ENCODE data around the gene DCTPP1.
"Not testable (repeated sequence)": the region's sequence is repeated elsewhere in the genome, so short reads cannot be mapped to it uniquely, and the experiment has no call there.

Gene DCTPP1

GRCh38 chr16:30397056-30397455, 32.8 kb downstream of the DCTPP1 start:
- Histone ChIP-seq H3K4me1 (peaks cover 21% of the 10 kb centered on the region), H3K4me3 (no peak overlapping the region)

GRCh38 chr16:30396627-30397026, 33.2 kb downstream of the DCTPP1 start:
- not testable (repeated sequence) for H3K9me3 ChIP-seq; H3K27me3 ChIP-seq (ENCODE audit: low read depth); DNase-seq (ENCODE audit: low spot score in 2 of 2)
- Histone ChIP-seq H3K36me3 (replicated peaks) (peaks cover 18% of the 10 kb centered on the region), H3K4me1 (peaks cover 21% of the 10 kb centered on the region), H3K4me3 (peak overlapping the region; percentile 88)
- in situ Hi-C loops (cut with MboI; ENCODE audit: low sequenced_read_pairs), result loop anchor here (25.0 kb wide), 2 partner anchors 309 to 516 kb away; partner anchors contain the start of genes FBXL19, PPP4C, TBX6 and YPEL3

More at GRCh38 chr16:30397056-30397455, 32.8 kb downstream of the DCTPP1 start:
- Histone ChIP-seq H3K27me3 (ENCODE audit: low read depth) (no peaks in the 10 kb centered on the region), H3K9me3 (no peaks in the 10 kb centered on the region), H3K36me3 (replicated peaks) (peaks cover 18% of the 10 kb centered on the region)
- no peak for DNase-seq (ENCODE audit: low spot score in 2 of 2)
- in situ Hi-C loops (cut with MboI; ENCODE audit: low sequenced_read_pairs), result loop anchor here (25.0 kb wide), 2 partner anchors 310 to 515 kb away; partner anchors contain the start of genes FBXL19, PPP4C, TBX6 and YPEL3

GRCh38 chr16:30395992-30396585, 33.7 kb downstream of the DCTPP1 start:
- Histone ChIP-seq H3K4me3 (peak overlapping the region; percentile 88), H3K27me3 (ENCODE audit: low read depth) (no peaks in the 10 kb centered on the region), H3K4me1 (peaks cover 21% of the 10 kb centered on the region), H3K36me3 (replicated peaks) (peaks cover 18% of the 10 kb centered on the region), H3K9me3 (no peaks in the 10 kb centered on the region)
- in situ Hi-C loops (cut with MboI; ENCODE audit: low sequenced_read_pairs), result loop anchor here (25.0 kb wide), 2 partner anchors 309 to 516 kb away; partner anchors contain the start of genes FBXL19, PPP4C, TBX6 and YPEL3
- no peak for DNase-seq (ENCODE audit: low spot score in 2 of 2)

- in situ Hi-C loops (cut with MboI; ENCODE audit: low sequenced_read_pairs), result loop anchor here (25.0 kb wide), 2 partner anchors 308 to 517 kb away; partner anchors contain the start of genes FBXL19, PPP4C, TBX6 and YPEL3
- peaks cover 18% of the 10 kb centered on the region for H3K36me3 ChIP-seq (replicated peaks)
- H3K4me1 ChIP-seq, result peaks cover 16% of the 10 kb centered on the region
- DNase-seq (ENCODE audit: low spot score in 2 of 2), result peak; percentile 82 to 89
- no peaks in the 10 kb centered on the region for H3K27me3 ChIP-seq (ENCODE audit: low read depth)
- H3K9me3 ChIP-seq, result no peaks in the 10 kb centered on the region
- peak within 1 kb of the TSS; percentile 88 for H3K4me3 ChIP-seq
Measured at GRCh38 chr16:30395155-30395991, 34.5 kb downstream of the DCTPP1 start, which contains the start of gene ZNF48. Gene ZNF48, plus strand, starts transcription at chr16:30395420. Its CDS starts 375 bp downstream, at chr16:30395795.

- Histone ChIP-seq H3K4me1 (peaks cover 10% of the 10 kb centered on the region), H3K36me3 (replicated peaks) (peaks cover 18% of the 10 kb centered on the region), H3K9me3 (no peaks in the 10 kb centered on the region), H3K27me3 (ENCODE audit: low read depth) (no peaks in the 10 kb centered on the region), H3K4me3 (peak overlapping the region; percentile 88)
- in situ Hi-C loops (cut with MboI; ENCODE audit: low sequenced_read_pairs), result loop anchor here (25.0 kb wide), 2 partner anchors 307 to 518 kb away; partner anchors contain the start of genes FBXL19, PPP4C, TBX6 and YPEL3
- no peak for DNase-seq (ENCODE audit: low spot score in 2 of 2)
Measured at GRCh38 chr16:30394592-30395154, 35.2 kb downstream of the DCTPP1 start.

- Histone ChIP-seq H3K36me3 (replicated peaks) (no peaks in the 10 kb centered on the region), H3K4me3 (no peak overlapping the region), H3K9me3 (no peaks in the 10 kb centered on the region), H3K4me1 (peaks cover 3% of the 10 kb centered on the region; the same call in 1 of the 2 replicates), H3K27me3 (ENCODE audit: low read depth) (no peaks in the 10 kb centered on the region)
- no peak for DNase-seq (ENCODE audit: low spot score in 2 of 2)
- in situ Hi-C loops (cut with MboI; ENCODE audit: low sequenced_read_pairs), result loop anchor here (25.0 kb wide), 2 partner anchors 296 to 529 kb away; partner anchors contain the start of genes FBXL19, PPP4C, TBX6 and YPEL3
Measured at GRCh38 chr16:30383521-30383920, 46.3 kb downstream of the DCTPP1 start.

GRCh38 chr16:30382111-30382881, 47.5 kb downstream of the DCTPP1 start, which contains the start of gene SEPTIN1:
Gene SEPTIN1, minus strand, starts transcription at chr16:30382561. Its CDS starts 19 bp downstream, at chr16:30382542.
- no peaks in the 10 kb centered on the region for H3K9me3 ChIP-seq
- H3K27me3 ChIP-seq (ENCODE audit: low read depth), result no peaks in the 10 kb centered on the region
- H3K4me1 ChIP-seq, result peaks cover 7% of the 10 kb centered on the region
- H3K36me3 ChIP-seq (replicated peaks), result no peaks in the 10 kb centered on the region
- no peak for DNase-seq (ENCODE audit: low spot score in 2 of 2)
- no peak within 1 kb of the TSS for H3K4me3 ChIP-seq
- in situ Hi-C loops (cut with MboI; ENCODE audit: low sequenced_read_pairs), result loop anchor here (25.0 kb wide), 2 partner anchors 295 to 530 kb away; partner anchors contain the start of genes FBXL19, PPP4C, TBX6 and YPEL3

- DNase-seq (ENCODE audit: low spot score in 2 of 2), result no peak
- in situ Hi-C loops (cut with MboI; ENCODE audit: low sequenced_read_pairs), result loop anchor here (25.0 kb wide), 2 partner anchors 294 to 531 kb away; partner anchors contain the start of genes FBXL19, PPP4C, TBX6 and YPEL3
- no peak overlapping the region for H3K4me3 ChIP-seq
- H3K9me3 ChIP-seq, result no peaks in the 10 kb centered on the region
- no peaks in the 10 kb centered on the region for H3K27me3 ChIP-seq (ENCODE audit: low read depth)
- H3K4me1 ChIP-seq, result peaks cover 10% of the 10 kb centered on the region
- H3K36me3 ChIP-seq (replicated peaks), result no peaks in the 10 kb centered on the region
Measured at GRCh38 chr16:30381291-30382041, 48.4 kb downstream of the DCTPP1 start.

- Histone ChIP-seq H3K27me3 (ENCODE audit: low read depth) (no peaks in the 10 kb centered on the region), H3K4me1 (peaks cover 10% of the 10 kb centered on the region), H3K36me3 (replicated peaks) (no peaks in the 10 kb centered on the region), H3K4me3 (no peak overlapping the region), H3K9me3 (no peaks in the 10 kb centered on the region)
- DNase-seq (ENCODE audit: low spot score in 2 of 2), result no peak
- in situ Hi-C loops (cut with MboI; ENCODE audit: low sequenced_read_pairs), result loop anchor here (25.0 kb wide), 2 partner anchors 294 to 531 kb away; partner anchors contain the start of genes FBXL19, PPP4C, TBX6 and YPEL3
Measured at GRCh38 chr16:30380803-30381208, 49.0 kb downstream of the DCTPP1 start.

GRCh38 chr16:30380072-30380802, 49.6 kb downstream of the DCTPP1 start:
- H3K4me1 ChIP-seq, result peaks cover 10% of the 10 kb centered on the region
- DNase-seq (ENCODE audit: low spot score in 2 of 2), result no peak
- no peaks in the 10 kb centered on the region for H3K9me3 ChIP-seq
- no peak overlapping the region for H3K4me3 ChIP-seq
- in situ Hi-C loops (cut with MboI; ENCODE audit: low sequenced_read_pairs), result loop anchor here (25.0 kb wide), 2 partner anchors 293 to 532 kb away; partner anchors contain the start of genes FBXL19, PPP4C, TBX6 and YPEL3
- no peaks in the 10 kb centered on the region for H3K27me3 ChIP-seq (ENCODE audit: low read depth)
- H3K36me3 ChIP-seq (replicated peaks), result no peaks in the 10 kb centered on the region

- peak overlapping the region; percentile 54 for H3K4me3 ChIP-seq
- no peak for DNase-seq (ENCODE audit: low spot score in 2 of 2)
- H3K4me1 ChIP-seq, result peaks cover 10% of the 10 kb centered on the region
- no peaks in the 10 kb centered on the region for H3K27me3 ChIP-seq (ENCODE audit: low read depth)
- in situ Hi-C loops (cut with MboI; ENCODE audit: low sequenced_read_pairs), result loop anchor here (25.0 kb wide), 2 partner anchors 292 to 533 kb away; partner anchors contain the start of genes FBXL19, PPP4C, TBX6 and YPEL3
- no peaks in the 10 kb centered on the region for H3K36me3 ChIP-seq (replicated peaks)
- H3K9me3 ChIP-seq, result no peaks in the 10 kb centered on the region
Measured at GRCh38 chr16:30379158-30379783, 50.6 kb downstream of the DCTPP1 start.
